HCT116 (cell line): ENCODE results near the gene SSNA1. TPM values are rescaled to one million over a fixed set of nuclear protein-coding genes. Genes with fewer than 3 reads are reported as not detected.
A peak's percentile ranks its signal among the peaks of the same experiment; 100 is the strongest.

Experiments
- ATAC-seq: fragments of 200-7000 bp; cut with Tn5 transposase; 2 replicates; pipeline ENCODE4 v1.9.1; 2020; ENCODE audit warnings: mild to moderate bottlenecking, moderate library complexity
- BruUV-seq: library from RNA; stranded (reverse); fragments of 400-500 nt; replicated peaks from 2 replicates; lab custom pipeline; 2021; lab: Mats Ljungman, UMichigan
- CTCF ChIA-PET: fragments of 300-600 bp; sonication (Branson Sonifier 250); formaldehyde crosslinking; loops from one replicate; lab custom pipeline; 2021; ENCODE audit warnings: antibody characterized with exemption; lab: Charles Lee
- POLR2A ChIA-PET: fragments of 300-600, 350-600 bp; sonication (Branson Sonifier 250); formaldehyde crosslinking; loops from one replicate; lab custom pipeline; 2021; ENCODE audit warnings: antibody characterized with exemption; lab: Charles Lee
- RAD21 ChIA-PET, 2 experiments: fragments of 300-600 bp; sonication (Branson Sonifier 250); formaldehyde crosslinking; loops; one replicate each; lab custom pipeline; 2023; ENCODE audit warnings: low total read pairs in 2 of 2; ENCODE audit not compliant: uncharacterized antibody in 2 of 2, unreplicated experiment in 2 of 2, low non-redundant PET in 1 of 2; lab: Charles Lee
- DNase-seq: peaks from one replicate; pipeline ENCODE4 v3.0.0-alpha.2; 2010; ENCODE audit warnings: low read depth, low spot score
- H2AFZ ChIP-seq: fragments of 200-600 bp; shearing (Covaris generic), sonication (generic); 2 replicates; pipeline ENCODE4 v1.6.1; 2017; ENCODE audit warnings: low read depth, mixed run types, mixed read lengths, antibody characterized with exemption, low read length; ENCODE audit not compliant: poor library complexity, severe bottlenecking
- H3K27ac ChIP-seq: 2 replicates; pipeline ENCODE4 v1.5.1; 2012; ENCODE audit warnings: low read depth, low read length
- H3K27me3 ChIP-seq: fragments of 200-600 bp; sonication (generic); 2 replicates; pipeline ENCODE4 v1.6.1; 2016; ENCODE audit warnings: mixed run types, low read length, mixed read lengths; ENCODE audit not compliant: insufficient read depth
- H3K36me3 ChIP-seq, 2 experiments: fragments of 200-500 bp in 1 of 2; fragments of 200-600 bp in 1 of 2; sonication (Bioruptor generic) in 1 of 2; sonication (generic) in 1 of 2; 2 replicates each; pipeline versions ENCODE4 v1.5.1 to v1.6.1; 2014 to 2016; ENCODE audit warnings: low read length in 2 of 2, inconsistent platforms in 1 of 2, mixed read lengths in 1 of 2, mixed run types in 1 of 2; ENCODE audit not compliant: insufficient read depth in 2 of 2, control insufficient read depth in 1 of 2
- H3K4me1 ChIP-seq, 2 experiments: fragments of 200-600 bp in 1 of 2; sonication (generic) in 1 of 2; 2 replicates each; pipeline versions ENCODE4 v1.5.1 to v1.6.1; 2012 to 2017; ENCODE audit warnings: low read length in 2 of 2, inconsistent platforms in 1 of 2, mild to moderate bottlenecking in 1 of 2, mixed read lengths in 1 of 2, mixed run types in 1 of 2, moderate library complexity in 1 of 2; ENCODE audit not compliant: insufficient read depth in 2 of 2, control insufficient read depth in 1 of 2
- H3K4me2 ChIP-seq: fragments of 200-600 bp; sonication (generic); 2 replicates; pipeline ENCODE4 v1.6.1; 2017; ENCODE audit warnings: mixed run types, low read length, mixed read lengths
- H3K4me3 ChIP-seq, 2 experiments: fragments of 200-600 bp in 1 of 2; sonication (generic) in 1 of 2; replicated peaks in 1 of 2; 2 replicates each; pipeline ENCODE4 v1.5.1; 2011 to 2016; ENCODE audit warnings: low read length in 2 of 2, control low read depth in 1 of 2, low read depth in 1 of 2, mild to moderate bottlenecking in 1 of 2, mixed read lengths in 1 of 2, mixed run types in 1 of 2
- H3K79me2 ChIP-seq: fragments of 200-600 bp; sonication (generic); 2 replicates; pipeline ENCODE4 v1.6.1; 2017; ENCODE audit warnings: mild to moderate bottlenecking, mixed run types, low read length, moderate library complexity, mixed read lengths; ENCODE audit not compliant: insufficient read depth
- H3K9ac ChIP-seq: fragments of 200-600 bp; sonication (generic); 2 replicates; pipeline ENCODE4 v1.6.1; 2016; ENCODE audit warnings: low read length, mixed read lengths
- H3K9me2 ChIP-seq: fragments of 200-600 bp; sonication (generic), shearing (Covaris generic); 2 replicates; pipeline ENCODE4 v1.6.1; 2017; ENCODE audit warnings: mixed run types, mild to moderate bottlenecking, moderate library complexity; ENCODE audit not compliant: insufficient read depth
- H3K9me3 ChIP-seq, 2 experiments: fragments of 200-500 bp in 1 of 2; fragments of 200-600 bp in 1 of 2; sonication (Bioruptor generic) in 1 of 2; sonication (generic) in 1 of 2; 2 replicates each; pipeline ENCODE4 v1.6.1; 2014 to 2017; ENCODE audit warnings: low read length in 2 of 2, mixed read lengths in 2 of 2, inconsistent platforms in 1 of 2, low read depth in 1 of 2, mild to moderate bottlenecking in 1 of 2, mixed run types in 1 of 2, moderate library complexity in 1 of 2; ENCODE audit not compliant: control insufficient read depth in 1 of 2, insufficient read depth in 1 of 2
- H4K20me1 ChIP-seq: fragments of 200-600 bp; sonication (generic), shearing (Covaris generic); 2 replicates; pipeline ENCODE4 v1.6.1; 2017; ENCODE audit warnings: mixed run types, mild to moderate bottlenecking, moderate library complexity; ENCODE audit not compliant: insufficient read depth
- EGR1 ChIP-seq: IDR thresholded peaks from 2 replicates; pipeline ENCODE4 v1.6.1; 2012; ENCODE audit warnings: low read depth
- JUND ChIP-seq: IDR thresholded peaks from 2 replicates; pipeline ENCODE4 v1.6.1; 2012
- POLR2A ChIP-seq: IDR thresholded peaks from 2 replicates; pipeline ENCODE4 v1.7.0; 2011; ENCODE audit warnings: borderline replicate concordance; ENCODE audit not compliant: insufficient read depth, insufficient read length; ENCODE audit errors: extremely low read depth
- POLR2AphosphoS5 ChIP-seq: IDR thresholded peaks from 2 replicates; pipeline ENCODE4 v1.6.1; 2011; ENCODE audit warnings: mild to moderate bottlenecking, low read depth, low read length, moderate library complexity
- YY1 ChIP-seq: IDR thresholded peaks from 2 replicates; pipeline ENCODE4 v1.6.1; 2011; ENCODE audit warnings: low read length, low read depth, moderate library complexity, mild to moderate bottlenecking; ENCODE audit not compliant: insufficient replicate concordance; ENCODE audit errors: extremely low read depth
- ZFX ChIP-seq: fragments of 450-650 bp; IDR thresholded peaks from 2 replicates; pipeline ENCODE4 v1.6.1; 2017
- intact Hi-C: fragments of 100-400 bp; cut with micrococcal nuclease; formaldehyde crosslinking; loops from 2 replicates; pipeline ENCODE4 v1.10.0; 2022
- total RNA-seq: library from RNA; stranded (reverse); gene quantifications from one replicate; pipeline ENCODE4 v1.2.1, GENCODE V29; 2021; ENCODE audit not compliant: unreplicated experiment

The SSNA1 gene
- total RNA-seq, 1 experiment from 2014 or later = 84.7 TPM

DNA sequence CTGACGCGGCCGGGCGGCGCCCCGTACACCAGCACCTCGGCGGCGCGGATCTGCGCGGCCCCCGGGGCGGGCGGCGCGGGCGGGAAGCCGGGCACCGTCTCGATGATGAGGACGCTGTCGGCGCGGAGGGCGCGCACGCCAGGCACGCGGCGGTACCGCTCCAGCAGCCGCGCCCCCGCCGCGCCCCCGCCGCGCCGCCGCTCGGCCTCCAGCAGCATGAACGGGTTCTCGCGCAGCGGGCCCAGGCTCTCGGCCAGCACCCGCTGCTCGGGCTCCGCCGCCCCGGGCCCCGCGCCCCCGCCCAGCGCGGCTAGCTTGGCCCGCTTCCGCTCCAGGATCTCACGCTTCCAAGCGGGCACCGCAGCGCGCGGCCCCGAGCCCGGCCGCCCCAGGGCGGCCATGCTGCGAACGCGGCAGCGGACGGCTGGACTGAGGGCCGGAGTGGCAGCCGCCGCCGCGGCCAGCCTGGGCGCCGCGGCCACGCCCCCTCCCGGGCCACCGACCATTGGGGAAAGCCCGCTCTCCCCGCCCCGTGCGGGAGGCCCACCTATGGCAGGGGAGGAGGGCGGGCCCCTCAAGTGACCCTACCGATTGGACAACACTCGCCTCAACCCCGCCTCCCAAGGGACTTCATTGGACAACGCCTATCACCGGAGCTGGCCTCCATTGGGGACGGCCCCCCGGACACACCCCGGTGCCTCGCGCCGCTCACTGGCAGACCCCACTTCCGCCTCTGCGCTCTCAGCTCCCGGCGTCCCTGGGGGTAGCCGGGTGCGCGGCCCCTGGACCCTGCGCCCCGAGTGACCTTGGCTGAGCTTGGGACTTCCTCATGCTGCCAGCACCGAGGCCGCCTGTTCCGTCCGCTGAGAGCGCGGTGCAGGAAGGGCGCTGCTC is 12.1 kb downstream of the SSNA1 start, which contains the start of gene TPRN:
TPRN (minus strand) TSS at position 431 of the 894 bp plus-strand sequence; CDS start at position 401, 30 bp downstream.
- ChIA-PET RAD21 (interaction anchor here in 1 of 2 experiments (1.1 kb wide), 1 partner anchor 11 kb away, joined by 4 read pairs; the partner anchor contains the start of gene SSNA1), CTCF (interaction anchor here (0.5 to 2.0 kb wide), 6 partner anchors 12 to 151 kb away, joined by 3 to 7 read pairs (median 3); partner anchors contain the start of genes CYSRT1 and RNF224), POLR2A (interaction anchor here (0.8 to 1.2 kb wide), 12 partner anchors 10 to 132 kb away, joined by 3 to 17 read pairs (median 4); partner anchors contain the start of genes ANAPC2, MAN1B1, RNF224 and SSNA1)
- H3K9me3 ChIP-seq = no peaks in the 10 kb centered on the region
- peak within 1 kb of the TSS; percentile 61 to 81 for H3K4me3 ChIP-seq
- H3K36me3 ChIP-seq = 0 out of 4 replicates have a peak, but pooled peaks cover 0 to 3% of the 10 kb centered on the region in 2 experiments
- H3K27ac ChIP-seq = peak within 1 kb of the TSS; percentile 85
- ATAC-seq (peak; percentile 93), DNase-seq (peak; percentile 96)
- TF ChIP-seq JUND (no peak), POLR2A (peak; percentile 95), EGR1 (no peak), POLR2AphosphoS5 (peak; percentile 99), ZFX (peak; percentile 71; the same call in 1 of the 2 replicates), YY1 (peak; percentile 88)
- no peaks in the 10 kb centered on the region for H3K27me3 ChIP-seq
- H3K4me1 ChIP-seq = peaks cover 32 to 54% of the 10 kb centered on the region in 2 experiments
- H4K20me1 ChIP-seq = no peaks in the 10 kb centered on the region
- intact Hi-C loops = loop anchor here (1.0 kb wide), 1 partner anchor 41 kb away; the partner anchor contains the start of gene TUBB4B
- H3K9ac ChIP-seq = peak within 1 kb of the TSS; percentile 77
- H2AFZ ChIP-seq = no peak within 1 kb of the TSS
- no TSS peak for BruUV-seq
- H3K9me2 ChIP-seq = no peaks in the 10 kb centered on the region
- H3K4me2 ChIP-seq = peak within 1 kb of the TSS; percentile 95
- H3K79me2 ChIP-seq = peaks cover 44% of the 10 kb centered on the region
